Fibroblast of villous mesenchyme (primary cell): ENCODE results near the gene ZXDC. TPM values are rescaled to one million over a fixed set of nuclear protein-coding genes. Genes with fewer than 3 reads are reported as not detected.

Source experiments
- DNase-seq: peaks from one replicate; pipeline ENCODE4 v3.0.0-alpha.2; 2010; ENCODE audit warnings: low read depth
- H3K4me3 ChIP-seq: 2 replicates; pipeline ENCODE4 v1.5.1; 2011; ENCODE audit warnings: low read depth, mild to moderate bottlenecking, low read length
- CTCF ChIP-seq: IDR thresholded peaks from 2 replicates; pipeline ENCODE4 v1.5.1; 2012; ENCODE audit warnings: low read depth, mild to moderate bottlenecking, low read length; ENCODE audit not compliant: insufficient read depth
- total RNA-seq: library from RNA; depleted of rRNA; stranded (reverse); fragments of >200 nt; gene quantifications from 2 replicates; pipeline ENCODE4 v1.2.3, GENCODE V29; 2012

ZXDC gene
- total RNA-seq, 1 donor: 17.7 TPM

GRCh38 chr3:126421573-126422119, 54.0 kb downstream of the ZXDC start:
- DNase-seq: no peak

DNA sequence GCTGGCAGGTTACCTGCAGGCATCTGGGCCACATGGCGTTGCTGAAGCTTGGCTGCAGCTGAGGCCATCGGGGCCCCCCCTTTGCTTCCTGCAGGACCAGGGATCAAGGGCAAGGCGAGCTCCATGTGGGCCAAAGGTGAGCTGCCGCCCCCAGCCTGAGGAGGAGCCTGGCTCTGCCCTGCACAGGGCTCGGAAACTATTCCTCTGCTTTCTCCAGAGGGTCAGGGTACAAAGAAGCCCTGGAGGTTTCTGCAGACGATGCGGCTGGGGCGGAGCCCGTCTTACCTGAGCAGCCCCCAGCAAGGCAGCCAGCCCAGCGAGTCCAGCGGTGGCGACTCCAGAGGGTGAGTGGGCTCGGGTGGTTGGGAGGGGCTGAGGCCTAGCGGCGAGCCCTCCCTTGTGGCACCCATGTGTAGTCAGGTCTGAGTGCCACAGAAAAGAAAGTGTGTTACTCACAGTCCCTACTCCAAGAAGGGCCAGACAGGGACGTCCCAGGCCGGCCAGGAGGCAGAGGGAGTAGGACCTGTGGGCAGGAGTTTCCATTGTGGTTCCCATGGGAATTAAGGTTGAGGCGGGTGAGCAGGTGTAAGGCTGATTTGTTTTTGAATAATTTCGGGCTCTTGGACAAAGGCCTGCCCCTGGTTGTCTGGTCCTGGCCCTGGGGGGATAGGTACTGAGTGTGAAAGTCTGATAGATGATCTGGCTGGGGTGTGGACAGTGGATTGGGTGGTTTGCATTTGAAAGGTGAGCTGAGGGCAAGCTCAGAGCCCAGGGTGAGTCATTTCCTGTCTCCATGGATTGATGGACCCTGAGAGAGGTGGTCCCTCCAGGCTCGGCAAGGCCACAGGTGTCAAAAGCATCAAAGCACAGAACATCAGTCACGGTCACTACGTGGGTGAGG, 55.6 kb downstream of the ZXDC start:
- no peak for DNase-seq
- H3K4me3 ChIP-seq: no peak overlapping the region
- TF ChIP-seq CTCF: no peak

More at GRCh38 chr3:126421573-126422119, 54.0 kb downstream of the ZXDC start:
- H3K4me3 ChIP-seq: no peak overlapping the region
- TF ChIP-seq CTCF: no peak

DNA sequence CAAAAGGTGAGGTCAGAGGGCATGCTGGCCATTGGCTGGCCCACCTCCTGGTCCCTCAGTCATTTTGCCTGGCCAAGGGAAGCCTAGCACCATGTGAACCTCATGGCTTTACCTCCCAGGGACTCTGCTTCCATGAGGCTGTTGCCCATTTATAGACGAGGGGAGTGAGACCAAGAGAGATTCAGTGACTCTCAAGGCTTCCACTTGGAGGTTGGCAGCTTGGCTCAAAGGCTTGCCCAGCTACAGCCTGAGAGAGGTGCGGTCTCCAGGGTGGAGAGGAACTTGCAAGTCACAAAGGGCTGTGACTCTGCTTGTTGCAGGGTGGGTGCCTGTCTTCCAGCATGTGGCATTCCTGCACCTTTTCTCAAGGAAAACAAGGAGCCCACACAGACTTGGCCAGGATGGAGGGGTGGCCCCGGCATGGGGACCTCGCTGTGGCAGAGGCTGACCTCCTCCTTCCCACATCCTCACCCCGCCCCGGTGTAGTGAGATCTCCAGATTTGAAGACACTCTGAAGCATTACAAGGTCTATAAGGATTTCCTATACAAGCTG, 56.5 kb downstream of the ZXDC start:
- TF ChIP-seq CTCF: no peak

DNA sequence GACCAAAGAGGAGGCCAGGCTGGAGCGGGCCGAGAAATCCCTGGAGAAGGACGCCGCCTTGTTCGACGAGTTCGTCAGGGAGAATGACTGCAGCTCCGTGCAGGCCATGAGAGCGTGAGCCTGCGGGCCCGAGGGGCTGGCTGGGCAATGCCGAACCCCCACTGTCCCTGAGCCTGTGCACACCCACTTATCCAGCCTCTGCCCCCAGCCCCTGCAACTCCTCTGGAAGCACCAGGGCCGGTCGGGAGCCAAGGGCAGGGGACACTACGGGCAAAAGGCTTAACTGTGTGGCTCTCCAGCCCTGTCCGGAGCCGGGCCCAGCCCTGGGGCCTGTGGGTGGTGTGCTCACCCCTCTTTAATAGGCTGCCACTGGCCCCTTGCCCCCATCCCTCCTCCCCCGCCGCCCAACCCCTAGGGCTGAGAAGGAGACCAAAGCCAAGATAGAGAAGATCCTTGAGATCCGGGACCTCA, 57.0 kb downstream of the ZXDC start:
- DNase-seq: no peak
- no peak overlapping the region for H3K4me3 ChIP-seq
- TF ChIP-seq CTCF: no peak

More for the DNA sequence above, 56.5 kb downstream of the ZXDC start:
- no peak for DNase-seq
- H3K4me3 ChIP-seq: no peak overlapping the region

GRCh38 chr3:126417981-126418530, 57.6 kb downstream of the ZXDC start:
- no peak for TF ChIP-seq CTCF
- no peak overlapping the region for H3K4me3 ChIP-seq
- DNase-seq: no peak

GRCh38 chr3:126417515-126417914, 58.2 kb downstream of the ZXDC start:
- no peak for TF ChIP-seq CTCF
- no peak overlapping the region for H3K4me3 ChIP-seq
- no peak for DNase-seq
